Fibroblast of peridontal ligament (primary cell): Measurements from ENCODE around the gene SLC9A7.

Experiments
- DNase-seq: peaks from one replicate; pipeline ENCODE4 v3.0.0-alpha.2; 2010; ENCODE audit errors: extremely low read depth

The SLC9A7 gene

DNA sequence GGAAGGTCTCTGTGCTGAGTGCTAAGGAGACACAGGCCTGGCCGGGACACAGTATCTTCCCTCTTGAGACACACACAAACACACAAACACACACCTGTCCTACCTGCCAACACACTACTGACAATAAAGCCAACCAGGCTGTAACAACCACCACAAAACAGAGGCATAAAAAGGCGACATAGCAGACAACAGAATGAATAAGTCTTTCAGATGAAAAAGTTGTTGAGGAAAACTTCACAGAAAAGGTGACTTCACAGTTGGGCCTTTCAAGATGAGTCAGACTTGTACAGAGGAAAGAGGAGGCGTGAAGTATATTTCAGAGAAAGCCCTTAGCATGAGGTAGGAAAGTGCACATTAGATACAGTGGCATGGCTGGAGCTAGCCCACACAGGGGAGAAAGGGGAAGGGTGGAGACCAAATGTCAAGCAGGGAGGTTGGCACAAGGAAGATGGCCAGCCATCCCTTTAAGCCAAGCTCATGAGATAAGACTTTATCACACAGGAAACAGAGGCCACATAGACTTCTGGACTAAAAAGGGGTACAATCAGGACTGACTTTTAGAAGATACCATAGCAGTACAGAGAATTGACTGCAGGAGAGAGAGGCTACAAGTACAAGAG, 54.0 kb downstream of the SLC9A7 start:
- DNase-seq, result no peak

GRCh38 chrX:46703980-46704379, 54.9 kb downstream of the SLC9A7 start:
- DNase-seq, result no peak

GRCh38 chrX:46698691-46699090, 60.2 kb downstream of the SLC9A7 start:
- no peak for DNase-seq

GRCh38 chrX:46695491-46695890, 63.4 kb downstream of the SLC9A7 start:
- DNase-seq, result no peak

- peak; percentile 64 for DNase-seq
Observed at GRCh38 chrX:46694549-46694948, 64.4 kb downstream of the SLC9A7 start.

GRCh38 chrX:46693149-46693548, 65.8 kb downstream of the SLC9A7 start:
- no peak for DNase-seq

DNA sequence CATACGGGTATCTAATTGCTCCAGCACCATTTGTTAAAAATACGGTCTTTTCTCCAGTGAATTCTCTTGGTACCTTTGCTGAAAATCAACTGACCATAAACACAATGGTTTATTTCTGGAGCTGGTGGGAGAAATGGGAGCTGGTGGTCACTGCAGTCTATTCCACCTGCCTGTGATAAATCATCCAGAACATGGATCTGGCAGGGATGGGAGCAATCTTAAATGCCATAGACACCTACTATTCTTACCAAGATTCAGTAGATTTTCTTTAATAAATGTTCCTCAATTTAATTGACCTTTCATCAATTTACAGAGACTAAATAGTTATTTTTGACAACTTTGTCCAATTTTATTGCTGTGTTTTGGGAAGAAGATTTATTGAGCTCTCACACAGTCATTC, 68.1 kb downstream of the SLC9A7 start:
- DNase-seq, result no peak

GRCh38 chrX:46687619-46688018, 71.3 kb downstream of the SLC9A7 start:
- DNase-seq, result peak; percentile 26

DNA sequence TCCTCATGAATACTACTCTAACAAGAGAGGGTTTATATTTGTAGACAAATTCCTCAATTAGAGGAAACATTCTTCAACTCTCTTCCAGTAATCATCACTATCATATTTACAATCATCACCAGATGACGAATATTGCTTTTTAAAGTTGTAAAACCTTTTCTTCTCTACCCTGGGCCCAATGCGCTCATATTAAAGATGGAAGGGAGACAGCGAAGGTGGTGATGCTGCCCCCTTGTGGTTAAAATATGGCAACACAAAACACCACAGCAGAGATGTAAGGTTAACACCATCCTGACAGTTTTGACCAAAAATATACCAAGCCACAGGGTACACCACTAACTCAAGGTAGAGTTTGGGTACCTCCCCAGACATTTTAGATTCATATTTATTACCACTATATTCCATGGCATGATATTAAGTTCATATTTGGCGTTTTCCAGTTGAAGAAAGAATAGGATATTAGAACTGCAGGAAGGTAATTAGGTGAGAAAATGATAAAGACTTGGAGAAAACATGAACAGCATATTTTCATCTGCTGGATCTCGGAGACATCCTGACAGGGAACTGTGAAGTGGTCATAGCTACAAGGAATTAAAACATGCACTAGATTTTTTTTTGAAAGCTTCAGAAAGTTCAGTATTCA, 72.8 kb downstream of the SLC9A7 start:
- peak; percentile 56 for DNase-seq

- DNase-seq, result peak; percentile 29
Observed at GRCh38 chrX:46683048-46683447, 75.9 kb downstream of the SLC9A7 start.

DNA sequence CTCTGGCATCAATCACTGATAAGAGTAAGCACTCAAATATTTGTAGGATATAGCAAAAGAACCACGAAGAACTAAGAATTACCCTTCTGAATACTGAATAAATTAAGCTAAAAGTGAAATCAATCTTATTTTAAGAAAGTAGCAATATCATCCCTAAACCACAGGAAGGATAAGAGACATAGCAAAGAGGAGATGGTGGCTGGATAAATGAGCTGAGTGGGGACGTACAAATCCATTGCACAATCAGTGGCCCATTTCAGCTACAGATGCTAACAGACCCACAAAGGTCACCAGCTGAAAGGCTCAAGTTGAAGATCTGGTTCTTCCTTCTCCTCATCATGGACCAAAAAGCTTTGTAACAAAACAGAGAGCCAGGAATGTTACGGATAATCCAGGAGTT, 77.1 kb downstream of the SLC9A7 start:
- no peak for DNase-seq

DNA sequence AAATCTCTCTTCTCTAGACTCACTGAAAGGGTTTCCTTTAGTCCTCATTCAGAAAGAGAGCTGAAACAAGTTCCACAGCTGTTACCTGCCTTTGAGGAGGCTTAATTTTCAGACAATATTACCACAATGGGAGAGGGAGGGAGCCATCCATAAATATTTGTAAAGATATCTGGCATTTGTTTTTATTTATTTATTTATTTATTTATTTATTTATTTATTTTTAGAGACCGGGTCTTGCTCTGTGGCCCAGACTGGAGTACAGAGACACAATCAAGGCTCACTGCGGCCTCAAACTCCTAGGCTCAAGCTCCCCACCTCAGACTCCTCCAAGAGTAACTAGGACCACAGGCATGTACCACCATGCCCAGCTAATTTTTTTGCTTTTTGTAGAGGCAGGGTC, 80.7 kb downstream of the SLC9A7 start:
- DNase-seq, result no peak

GRCh38 chrX:46676399-46677356, 82.2 kb downstream of the SLC9A7 start:
- no peak for DNase-seq

DNA sequence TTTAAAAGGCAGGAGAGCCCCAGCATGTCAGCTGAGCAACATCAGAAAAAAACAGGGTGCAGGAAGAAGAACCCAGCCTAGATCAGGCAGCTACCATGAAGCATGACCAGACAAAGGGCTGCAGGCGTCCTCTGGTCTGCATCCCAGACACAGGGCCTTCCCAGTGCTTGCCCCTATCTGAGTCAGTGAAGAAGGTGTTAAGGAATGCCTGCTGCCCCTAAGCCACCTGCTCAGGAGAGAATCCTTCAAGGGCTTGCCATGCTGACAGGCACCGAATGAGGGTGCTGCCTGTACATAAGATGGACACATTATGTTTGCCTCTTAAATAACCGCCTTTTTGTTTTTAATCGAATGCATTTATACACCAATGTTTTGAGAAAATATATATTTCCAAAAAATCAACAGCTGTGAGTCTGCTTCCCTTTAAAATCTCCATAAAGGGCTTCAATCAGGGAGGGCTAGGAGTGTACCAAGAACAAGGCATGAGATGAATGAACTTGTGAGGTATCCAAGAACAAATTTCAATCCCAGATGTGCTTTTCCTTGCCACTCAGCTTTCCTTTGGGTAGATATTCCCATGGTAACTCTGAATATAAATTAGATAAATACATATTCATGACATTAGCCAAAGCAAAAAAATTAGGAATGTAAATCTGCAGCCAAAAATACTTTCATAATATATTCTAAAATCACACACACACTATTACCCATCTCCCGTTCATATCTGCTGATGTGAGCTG, 85.1 kb downstream of the SLC9A7 start:
- peak; percentile 40 for DNase-seq

DNA sequence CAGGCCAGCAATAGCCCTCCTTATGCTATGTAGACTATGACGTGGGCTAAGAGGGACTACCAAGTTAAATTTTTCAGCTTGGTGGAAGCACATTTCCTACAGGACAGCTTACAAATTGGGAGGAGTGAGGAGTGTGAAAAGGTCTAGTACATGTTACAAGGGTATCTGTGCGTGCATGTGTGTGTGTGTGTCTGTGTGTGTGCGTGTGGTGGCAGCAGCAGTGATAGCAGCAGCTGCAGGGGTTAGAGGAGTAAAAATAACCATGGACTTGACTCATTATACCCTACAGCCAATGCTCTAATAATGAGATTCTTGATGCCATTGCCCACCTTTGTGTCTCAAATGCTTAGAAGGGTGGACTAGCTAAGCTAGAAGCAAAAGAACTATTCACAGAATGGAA, 88.6 kb downstream of the SLC9A7 start:
- DNase-seq, result no peak

- DNase-seq, result peak; percentile 31
Observed at GRCh38 chrX:46666831-46667230, 92.1 kb downstream of the SLC9A7 start.

DNA sequence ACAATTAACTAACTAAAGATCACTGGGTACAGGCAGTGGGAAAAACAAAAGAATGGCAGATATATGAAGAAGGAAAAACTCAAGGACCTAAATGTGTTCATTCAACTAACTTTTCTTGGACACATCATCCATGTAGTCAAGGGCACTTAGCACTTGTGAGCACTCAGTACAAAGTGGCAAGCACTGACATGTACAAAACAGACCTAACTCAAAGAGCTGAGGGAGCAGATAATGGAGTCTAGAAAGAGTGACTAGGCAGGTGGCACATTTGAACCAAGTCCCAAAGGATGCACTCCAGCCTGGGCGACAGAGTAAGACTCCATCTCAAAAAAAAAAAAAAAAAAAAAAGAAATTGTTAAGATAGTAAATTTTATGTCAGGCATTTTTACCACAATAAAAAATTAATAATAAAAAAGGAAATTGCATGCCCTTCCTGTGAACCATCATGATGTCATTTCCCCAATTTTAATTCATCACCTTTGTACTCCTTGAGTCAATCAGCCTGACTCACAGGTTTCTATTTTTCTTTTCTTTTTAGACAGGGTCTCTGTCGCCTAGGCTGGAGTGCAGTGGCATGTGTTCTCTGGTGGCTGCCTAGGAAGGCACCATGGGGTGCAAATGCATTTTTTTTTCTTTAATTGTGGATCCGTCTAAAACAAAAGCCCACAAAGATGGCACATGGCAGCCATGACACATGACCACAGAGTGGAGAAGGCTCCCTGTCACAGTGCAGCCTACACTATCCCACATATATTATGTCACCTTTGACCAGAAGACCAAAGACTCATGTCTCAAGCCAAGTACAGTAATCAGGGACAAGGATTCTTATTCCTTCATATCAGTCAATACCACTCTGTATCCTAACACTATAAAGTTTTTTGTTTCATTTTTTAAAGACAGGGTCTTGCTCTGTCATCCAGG, 93.4 kb downstream of the SLC9A7 start:
- no peak for DNase-seq

- no peak for DNase-seq
Observed at GRCh38 chrX:46662188-46662958, 96.5 kb downstream of the SLC9A7 start.

DNA sequence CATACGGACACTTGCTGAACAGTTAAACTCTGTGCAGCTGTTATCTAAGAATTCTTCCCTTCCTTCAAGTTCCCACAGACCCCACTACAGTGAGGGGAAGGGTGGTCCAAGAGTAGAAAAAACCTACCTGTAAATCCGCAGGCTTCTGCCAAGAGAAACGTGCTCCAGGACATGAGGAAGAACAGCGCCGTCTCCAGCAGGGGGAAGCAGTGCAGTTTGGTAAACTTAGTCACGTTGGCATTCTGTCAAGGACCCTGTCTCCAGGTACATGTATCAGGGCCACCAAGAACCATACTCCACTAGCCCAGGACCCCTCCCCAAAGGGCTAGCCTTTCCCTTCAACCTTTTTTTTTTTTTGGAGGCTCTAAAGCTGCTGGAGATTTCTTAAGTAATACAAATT, 105.4 kb downstream of the SLC9A7 start:
- no peak for DNase-seq
